HCT116 (cell line): ENCODE results near the gene ZFP2. TPM values are rescaled to one million over a fixed set of nuclear protein-coding genes. Genes with fewer than 3 reads are reported as not detected.

Source experiments
- ATAC-seq: fragments of 200-7000 bp; cut with Tn5 transposase; 2 replicates; pipeline ENCODE4 v1.9.1; 2020; ENCODE audit warnings: mild to moderate bottlenecking, moderate library complexity
- BruUV-seq: library from RNA; stranded (reverse); fragments of 400-500 nt; replicated peaks from 2 replicates; lab custom pipeline; 2021; lab: Mats Ljungman, UMichigan
- CTCF ChIA-PET: fragments of 300-600 bp; sonication (Branson Sonifier 250); formaldehyde crosslinking; loops from one replicate; lab custom pipeline; 2021; ENCODE audit warnings: antibody characterized with exemption; lab: Charles Lee
- POLR2A ChIA-PET: fragments of 300-600, 350-600 bp; sonication (Branson Sonifier 250); formaldehyde crosslinking; loops from one replicate; lab custom pipeline; 2021; ENCODE audit warnings: antibody characterized with exemption; lab: Charles Lee
- RAD21 ChIA-PET, 2 experiments: fragments of 300-600 bp; sonication (Branson Sonifier 250); formaldehyde crosslinking; loops; one replicate each; lab custom pipeline; 2023; ENCODE audit warnings: low total read pairs in 2 of 2; ENCODE audit not compliant: uncharacterized antibody in 2 of 2, unreplicated experiment in 2 of 2, low non-redundant PET in 1 of 2; lab: Charles Lee
- DNase-seq: peaks from one replicate; pipeline ENCODE4 v3.0.0-alpha.2; 2010; ENCODE audit warnings: low read depth, low spot score
- H2AFZ ChIP-seq: fragments of 200-600 bp; shearing (Covaris generic), sonication (generic); 2 replicates; pipeline ENCODE4 v1.6.1; 2017; ENCODE audit warnings: low read depth, mixed run types, mixed read lengths, antibody characterized with exemption, low read length; ENCODE audit not compliant: poor library complexity, severe bottlenecking
- H3K27ac ChIP-seq: 2 replicates; pipeline ENCODE4 v1.5.1; 2012; ENCODE audit warnings: low read depth, low read length
- H3K27me3 ChIP-seq: fragments of 200-600 bp; sonication (generic); 2 replicates; pipeline ENCODE4 v1.6.1; 2016; ENCODE audit warnings: mixed run types, low read length, mixed read lengths; ENCODE audit not compliant: insufficient read depth
- H3K36me3 ChIP-seq, 2 experiments: fragments of 200-500 bp in 1 of 2; fragments of 200-600 bp in 1 of 2; sonication (Bioruptor generic) in 1 of 2; sonication (generic) in 1 of 2; 2 replicates each; pipeline versions ENCODE4 v1.5.1 to v1.6.1; 2014 to 2016; ENCODE audit warnings: low read length in 2 of 2, inconsistent platforms in 1 of 2, mixed read lengths in 1 of 2, mixed run types in 1 of 2; ENCODE audit not compliant: insufficient read depth in 2 of 2, control insufficient read depth in 1 of 2
- H3K4me1 ChIP-seq, 2 experiments: fragments of 200-600 bp in 1 of 2; sonication (generic) in 1 of 2; 2 replicates each; pipeline versions ENCODE4 v1.5.1 to v1.6.1; 2012 to 2017; ENCODE audit warnings: low read length in 2 of 2, inconsistent platforms in 1 of 2, mild to moderate bottlenecking in 1 of 2, mixed read lengths in 1 of 2, mixed run types in 1 of 2, moderate library complexity in 1 of 2; ENCODE audit not compliant: insufficient read depth in 2 of 2, control insufficient read depth in 1 of 2
- H3K4me2 ChIP-seq: fragments of 200-600 bp; sonication (generic); 2 replicates; pipeline ENCODE4 v1.6.1; 2017; ENCODE audit warnings: mixed run types, low read length, mixed read lengths
- H3K4me3 ChIP-seq, 2 experiments: fragments of 200-600 bp in 1 of 2; sonication (generic) in 1 of 2; replicated peaks in 1 of 2; 2 replicates each; pipeline ENCODE4 v1.5.1; 2011 to 2016; ENCODE audit warnings: low read length in 2 of 2, control low read depth in 1 of 2, low read depth in 1 of 2, mild to moderate bottlenecking in 1 of 2, mixed read lengths in 1 of 2, mixed run types in 1 of 2
- H3K79me2 ChIP-seq: fragments of 200-600 bp; sonication (generic); 2 replicates; pipeline ENCODE4 v1.6.1; 2017; ENCODE audit warnings: mild to moderate bottlenecking, mixed run types, low read length, moderate library complexity, mixed read lengths; ENCODE audit not compliant: insufficient read depth
- H3K9ac ChIP-seq: fragments of 200-600 bp; sonication (generic); 2 replicates; pipeline ENCODE4 v1.6.1; 2016; ENCODE audit warnings: low read length, mixed read lengths
- H3K9me2 ChIP-seq: fragments of 200-600 bp; sonication (generic), shearing (Covaris generic); 2 replicates; pipeline ENCODE4 v1.6.1; 2017; ENCODE audit warnings: mixed run types, mild to moderate bottlenecking, moderate library complexity; ENCODE audit not compliant: insufficient read depth
- H3K9me3 ChIP-seq, 2 experiments: fragments of 200-500 bp in 1 of 2; fragments of 200-600 bp in 1 of 2; sonication (Bioruptor generic) in 1 of 2; sonication (generic) in 1 of 2; 2 replicates each; pipeline ENCODE4 v1.6.1; 2014 to 2017; ENCODE audit warnings: low read length in 2 of 2, mixed read lengths in 2 of 2, inconsistent platforms in 1 of 2, low read depth in 1 of 2, mild to moderate bottlenecking in 1 of 2, mixed run types in 1 of 2, moderate library complexity in 1 of 2; ENCODE audit not compliant: control insufficient read depth in 1 of 2, insufficient read depth in 1 of 2
- H4K20me1 ChIP-seq: fragments of 200-600 bp; sonication (generic), shearing (Covaris generic); 2 replicates; pipeline ENCODE4 v1.6.1; 2017; ENCODE audit warnings: mixed run types, mild to moderate bottlenecking, moderate library complexity; ENCODE audit not compliant: insufficient read depth
- CBX3 ChIP-seq: IDR thresholded peaks from 2 replicates; pipeline ENCODE4 v1.6.1; 2012; ENCODE audit warnings: low read depth
- CEBPB ChIP-seq: IDR thresholded peaks from 2 replicates; pipeline ENCODE4 v1.6.1; 2012; ENCODE audit warnings: low read depth
- CTCF ChIP-seq, 3 experiments: fragments of 200-600 bp in 1 of 3; sonication (generic) in 1 of 3; IDR thresholded peaks in 2 of 3; conservative IDR thresholded peaks in 1 of 3; 2 replicates each; pipeline ENCODE4 v1.5.1; 2012 to 2017; ENCODE audit warnings: low read depth in 2 of 3, low read length in 2 of 3, antibody characterized with exemption in 1 of 3, borderline replicate concordance in 1 of 3, control low read depth in 1 of 3, mild to moderate bottlenecking in 1 of 3, mixed read lengths in 1 of 3, mixed run types in 1 of 3, moderate library complexity in 1 of 3; ENCODE audit not compliant: insufficient read depth in 1 of 3
- EGR1 ChIP-seq: IDR thresholded peaks from 2 replicates; pipeline ENCODE4 v1.6.1; 2012; ENCODE audit warnings: low read depth
- JUND ChIP-seq: IDR thresholded peaks from 2 replicates; pipeline ENCODE4 v1.6.1; 2012
- POLR2A ChIP-seq: IDR thresholded peaks from 2 replicates; pipeline ENCODE4 v1.7.0; 2011; ENCODE audit warnings: borderline replicate concordance; ENCODE audit not compliant: insufficient read depth, insufficient read length; ENCODE audit errors: extremely low read depth
- POLR2AphosphoS5 ChIP-seq: IDR thresholded peaks from 2 replicates; pipeline ENCODE4 v1.6.1; 2011; ENCODE audit warnings: mild to moderate bottlenecking, low read depth, low read length, moderate library complexity
- REST ChIP-seq: IDR thresholded peaks from 2 replicates; pipeline ENCODE4 v1.6.1; 2012; ENCODE audit warnings: low read depth
- SIN3A ChIP-seq: IDR thresholded peaks from 2 replicates; pipeline ENCODE4 v1.6.1; 2012; ENCODE audit warnings: low read depth
- SP1 ChIP-seq: IDR thresholded peaks from 2 replicates; pipeline ENCODE4 v1.6.1; 2012; ENCODE audit warnings: low read depth
- SRF ChIP-seq: IDR thresholded peaks from 2 replicates; pipeline ENCODE4 v1.6.1; 2012; ENCODE audit warnings: low read depth
- TCF7L2 ChIP-seq: IDR thresholded peaks from 2 replicates; pipeline ENCODE4 v1.7.0; 2011; ENCODE audit warnings: borderline replicate concordance, inconsistent platforms; ENCODE audit not compliant: insufficient read depth, insufficient read length; ENCODE audit errors: extremely low read depth
- YY1 ChIP-seq: IDR thresholded peaks from 2 replicates; pipeline ENCODE4 v1.6.1; 2011; ENCODE audit warnings: low read length, low read depth, moderate library complexity, mild to moderate bottlenecking; ENCODE audit not compliant: insufficient replicate concordance; ENCODE audit errors: extremely low read depth
- ZBTB33 ChIP-seq: IDR thresholded peaks from 2 replicates; pipeline ENCODE4 v1.6.1; 2011; ENCODE audit warnings: mild to moderate bottlenecking, low read length, moderate library complexity; ENCODE audit not compliant: insufficient replicate concordance; ENCODE audit errors: extremely low read depth
- ZNF274 ChIP-seq: fragments of 200-500 bp; sonication (Bioruptor generic); IDR thresholded peaks from 2 replicates; pipeline ENCODE4 v1.6.1; 2014; ENCODE audit warnings: mild to moderate bottlenecking, low read depth, low read length, inconsistent platforms
- intact Hi-C: fragments of 100-400 bp; cut with micrococcal nuclease; formaldehyde crosslinking; loops from 2 replicates; pipeline ENCODE4 v1.10.0; 2022
- total RNA-seq: library from RNA; stranded (reverse); gene quantifications from one replicate; pipeline ENCODE4 v1.2.1, GENCODE V29; 2021; ENCODE audit not compliant: unreplicated experiment

ZFP2 gene
- total RNA-seq, 1 experiment from 2014 or later = 0.57 TPM

GRCh38 chr5:178940569-178941360, 45.1 kb downstream of the ZFP2 start, which contains the start of gene ZNF454:
Gene ZNF454, plus strand, starts transcription at chr5:178941198. Its CDS starts 1,594 bp downstream, at chr5:178942792.
- Histone ChIP-seq H4K20me1 (no peaks in the 10 kb centered on the region), H2AFZ (no peak within 1 kb of the TSS), H3K9me2 (no peaks in the 10 kb centered on the region), H3K4me2 (no peak within 1 kb of the TSS), H3K27ac (no peak within 1 kb of the TSS), H3K9me3 (peaks cover 15 to 21% of the 10 kb centered on the region in 2 experiments; a peak in 3 of 4 replicates), H3K4me3 (no peak within 1 kb of the TSS), H3K79me2 (no peaks in the 10 kb centered on the region), H3K27me3 (no peaks in the 10 kb centered on the region), H3K36me3 (no peaks in the 10 kb centered on the region), H3K4me1 (no peaks in the 10 kb centered on the region), H3K9ac (no peak within 1 kb of the TSS)
- no TSS peak for BruUV-seq
- intact Hi-C loops = no loop called here
- ChIA-PET POLR2A (no interaction called here), CTCF (no interaction called here), RAD21 (no interaction called here)
- no peak for ATAC-seq
- DNase-seq = no peak
- TF ChIP-seq SIN3A (no peak), ZBTB33 (no peak), JUND (no peak), POLR2A (no peak), EGR1 (no peak), CEBPB (no peak), TCF7L2 (no peak), CBX3 (no peak), CTCF (IDR thresholded peaks at IDR 0.05 in 2 of 3, conservative IDR thresholded peaks at IDR 0.05 in 1 of 3; ENCODE audit: borderline replicate concordance in 1 of 3, insufficient read depth in 1 of 3, low read depth in 2 of 3, low read length in 2 of 3) (no peak), YY1 (no peak), SP1 (no peak), SRF (no peak), ZNF274 (no peak), REST (no peak), POLR2AphosphoS5 (no peak)
